Caco-2 (cell line): ENCODE results near the gene DNAJB2. TPM values are rescaled to one million over a fixed set of nuclear protein-coding genes. Genes with fewer than 3 reads are reported as not detected.

ENCODE experiments used
- BruUV-seq: library from RNA; stranded (reverse); fragments of 400-500 nt; replicated peaks from 2 replicates; lab custom pipeline; 2021; lab: Mats Ljungman, UMichigan
- CTCF ChIA-PET: fragments of 300-600 bp; sonication (Branson Sonifier 250); formaldehyde crosslinking; loops from one replicate; lab custom pipeline; 2022; ENCODE audit warnings: antibody characterized with exemption; lab: Charles Lee
- POLR2A ChIA-PET: fragments of 300-600 bp; sonication (Branson Sonifier 250); formaldehyde crosslinking; loops from one replicate; lab custom pipeline; 2022; ENCODE audit warnings: antibody characterized with exemption; lab: Charles Lee
- DNase-seq, 2 experiments: peaks; one replicate each; pipeline versions ENCODE4 v3.0.0 to v3.0.0-alpha.2; 2020 to 2022
- H3K27me3 ChIP-seq: replicated peaks from 2 replicates; pipeline ENCODE4 v1.6.0; 2011; ENCODE audit warnings: low read length; ENCODE audit not compliant: control insufficient read depth, insufficient read depth
- H3K36me3 ChIP-seq: 2 replicates; pipeline ENCODE4 v1.5.1; 2011; ENCODE audit warnings: low read length; ENCODE audit not compliant: control insufficient read depth, insufficient read depth
- H3K4me1 ChIP-seq: fragments of 250-450 bp; sonication (Bioruptor Pico); 2 replicates; pipeline ENCODE4 v1.5.1; 2020; ENCODE audit warnings: mild to moderate bottlenecking
- H3K4me3 ChIP-seq: 2 replicates; pipeline ENCODE4 v1.5.1; 2011; ENCODE audit warnings: low read depth, mild to moderate bottlenecking, control low read depth, low read length
- H3K9me3 ChIP-seq: fragments of 250-450 bp; sonication (Bioruptor Pico); 2 replicates; pipeline ENCODE4 v1.5.1; 2020; ENCODE audit warnings: mild to moderate bottlenecking, moderate library complexity
- H3K27ac Mint-ChIP-seq: one replicate; pipeline ENCODE4 v1.8.0; 2022; ENCODE audit warnings: mixed read lengths; ENCODE audit not compliant: unreplicated experiment
- H3K27me3 Mint-ChIP-seq: one replicate; pipeline ENCODE4 v1.8.0; 2022; ENCODE audit warnings: mixed read lengths; ENCODE audit not compliant: insufficient read depth, unreplicated experiment
- H3K36me3 Mint-ChIP-seq: one replicate; pipeline ENCODE4 v1.8.0; 2022; ENCODE audit warnings: mild to moderate bottlenecking, mixed read lengths; ENCODE audit not compliant: insufficient read depth, unreplicated experiment
- H3K4me1 Mint-ChIP-seq: one replicate; pipeline ENCODE4 v1.8.0; 2022; ENCODE audit warnings: low read depth, mixed read lengths; ENCODE audit not compliant: unreplicated experiment
- H3K4me3 Mint-ChIP-seq: one replicate; pipeline ENCODE4 v1.8.0; 2022; ENCODE audit warnings: mild to moderate bottlenecking, moderate library complexity, mixed read lengths; ENCODE audit not compliant: unreplicated experiment
- H3K9me3 Mint-ChIP-seq: one replicate; pipeline ENCODE4 v1.8.0; 2022; ENCODE audit warnings: mixed read lengths; ENCODE audit not compliant: unreplicated experiment
- CTCF ChIP-seq, 2 experiments: fragments of 200-600 bp in 1 of 2; IDR thresholded peaks; 1 replicate in 1 of 2; 2 replicates in 1 of 2; pipeline versions ENCODE4 v1.5.1 to v1.8.0; 2011 to 2022; ENCODE audit warnings: antibody characterized with exemption in 1 of 2, control low read depth in 1 of 2, inconsistent platforms in 1 of 2, low read depth in 1 of 2, low read length in 1 of 2, mild to moderate bottlenecking in 1 of 2, moderate library complexity in 1 of 2; ENCODE audit not compliant: insufficient read depth in 1 of 2, severe bottlenecking in 1 of 2, unreplicated experiment in 1 of 2
- intact Hi-C: fragments of 100-400 bp; cut with micrococcal nuclease; formaldehyde crosslinking; loops from one replicate; pipeline ENCODE4 v1.10.0; 2022; ENCODE audit not compliant: unreplicated experiment
- total RNA-seq: library from RNA; stranded (reverse); gene quantifications from 2 replicates; pipeline ENCODE4 v1.2.3, GENCODE V29; 2022

DNAJB2 gene
- total RNA-seq, 1 experiment from 2014 or later: 61.2 TPM

DNA sequence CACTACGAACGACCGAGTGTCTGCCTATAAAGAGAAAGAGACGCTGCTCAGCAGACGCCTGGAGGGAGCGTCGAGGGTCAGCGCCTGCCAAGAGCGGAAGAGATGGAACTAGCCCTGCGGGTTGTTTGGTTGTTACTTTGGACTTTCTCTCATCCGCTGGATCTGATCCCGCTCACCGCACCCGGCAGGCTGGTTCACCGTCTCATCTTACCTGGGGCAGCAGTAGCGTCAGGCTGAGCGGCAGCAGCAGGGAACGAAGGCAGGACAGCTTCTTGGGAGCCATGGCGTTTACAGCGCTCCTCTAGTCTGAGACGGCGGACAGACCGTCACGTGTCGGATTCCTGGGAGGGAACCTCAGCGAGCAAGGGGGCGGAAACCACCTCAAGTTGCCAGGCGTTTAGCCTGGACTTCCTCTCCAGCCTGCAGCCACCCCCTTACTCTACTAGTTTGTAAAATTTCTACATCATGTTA is 35.8 kb upstream of the DNAJB2 start:
- BruUV-seq: no TSS peak

DNA sequence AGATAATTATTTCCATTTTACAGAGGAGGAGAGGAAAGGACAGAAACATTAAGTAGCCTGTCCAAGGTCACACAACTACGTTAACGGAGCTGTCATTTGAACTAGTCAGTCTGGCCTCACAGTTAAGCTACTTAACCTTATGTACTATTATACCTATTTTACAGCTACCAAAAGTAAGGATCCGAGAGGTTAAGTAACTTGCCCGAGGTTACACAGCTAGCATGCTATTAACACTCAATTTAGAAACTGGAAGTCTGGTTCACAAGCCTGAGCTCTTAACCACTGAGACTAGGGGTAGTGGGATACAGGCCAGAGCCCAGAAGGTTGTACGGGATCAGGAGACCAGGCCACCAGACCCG is 34.4 kb upstream of the DNAJB2 start:
- intact Hi-C loops: loop anchor here (1.0 kb wide), 1 partner anchor 84 kb away; the partner anchor contains the start of gene NHEJ1
- no peaks in the 10 kb centered on the region for H3K27me3 Mint-ChIP-seq
- H3K4me3 Mint-ChIP-seq: peak overlapping the region; percentile 82
- no peaks in the 10 kb centered on the region for H3K9me3 Mint-ChIP-seq
- H3K27ac Mint-ChIP-seq: peak overlapping the region; percentile 90
- no peak for DNase-seq
- H3K9me3 ChIP-seq: no peaks in the 10 kb centered on the region
- ChIA-PET CTCF (interaction anchor here (0.6 to 2.3 kb wide), 4 partner anchors 10 to 50 kb away, joined by 4 to 11 read pairs (median 7); partner anchors contain the start of genes TUBA4A and ZFAND2B), POLR2A (interaction anchor here (0.7 to 2.2 kb wide), 7 partner anchors 9 to 69 kb away, joined by 3 to 14 read pairs (median 6); partner anchors contain the start of genes ABCB6, ANKZF1, ATG9A and CNPPD1)
- H3K36me3 ChIP-seq: no peaks in the 10 kb centered on the region
- peaks cover 18% of the 10 kb centered on the region for H3K4me1 Mint-ChIP-seq
- peak overlapping the region; percentile 73 for H3K4me3 ChIP-seq
- H3K4me1 ChIP-seq: peaks cover 27% of the 10 kb centered on the region
- H3K27me3 ChIP-seq: no peaks in the 10 kb centered on the region
- TF ChIP-seq CTCF (IDR thresholded peaks at IDR 0.05; ENCODE audit: insufficient read depth in 1 of 2, low read depth in 1 of 2, low read length in 1 of 2, severe bottlenecking in 1 of 2, unreplicated experiment in 1 of 2): no peak
- peaks cover 18% of the 10 kb centered on the region for H3K36me3 Mint-ChIP-seq
- BruUV-seq: TSS peak; percentile 66

More for the DNA sequence above, 35.8 kb upstream of the DNAJB2 start:
- Mint-ChIP-seq H3K27ac (no peak overlapping the region), H3K36me3 (peaks cover 10% of the 10 kb centered on the region), H3K4me1 (peaks cover 3% of the 10 kb centered on the region), H3K27me3 (no peaks in the 10 kb centered on the region), H3K4me3 (no peak overlapping the region), H3K9me3 (no peaks in the 10 kb centered on the region)
- CTCF ChIA-PET: no interaction called here
- Histone ChIP-seq H3K9me3 (no peaks in the 10 kb centered on the region), H3K4me3 (no peak overlapping the region), H3K4me1 (peaks cover 13% of the 10 kb centered on the region), H3K27me3 (no peaks in the 10 kb centered on the region), H3K36me3 (no peaks in the 10 kb centered on the region)
- intact Hi-C loops: no loop called here
- no peak for TF ChIP-seq CTCF (IDR thresholded peaks at IDR 0.05; ENCODE audit: insufficient read depth in 1 of 2, low read depth in 1 of 2, low read length in 1 of 2, severe bottlenecking in 1 of 2, unreplicated experiment in 1 of 2)
- DNase-seq: no peak
- POLR2A ChIA-PET: no interaction called here

DNA sequence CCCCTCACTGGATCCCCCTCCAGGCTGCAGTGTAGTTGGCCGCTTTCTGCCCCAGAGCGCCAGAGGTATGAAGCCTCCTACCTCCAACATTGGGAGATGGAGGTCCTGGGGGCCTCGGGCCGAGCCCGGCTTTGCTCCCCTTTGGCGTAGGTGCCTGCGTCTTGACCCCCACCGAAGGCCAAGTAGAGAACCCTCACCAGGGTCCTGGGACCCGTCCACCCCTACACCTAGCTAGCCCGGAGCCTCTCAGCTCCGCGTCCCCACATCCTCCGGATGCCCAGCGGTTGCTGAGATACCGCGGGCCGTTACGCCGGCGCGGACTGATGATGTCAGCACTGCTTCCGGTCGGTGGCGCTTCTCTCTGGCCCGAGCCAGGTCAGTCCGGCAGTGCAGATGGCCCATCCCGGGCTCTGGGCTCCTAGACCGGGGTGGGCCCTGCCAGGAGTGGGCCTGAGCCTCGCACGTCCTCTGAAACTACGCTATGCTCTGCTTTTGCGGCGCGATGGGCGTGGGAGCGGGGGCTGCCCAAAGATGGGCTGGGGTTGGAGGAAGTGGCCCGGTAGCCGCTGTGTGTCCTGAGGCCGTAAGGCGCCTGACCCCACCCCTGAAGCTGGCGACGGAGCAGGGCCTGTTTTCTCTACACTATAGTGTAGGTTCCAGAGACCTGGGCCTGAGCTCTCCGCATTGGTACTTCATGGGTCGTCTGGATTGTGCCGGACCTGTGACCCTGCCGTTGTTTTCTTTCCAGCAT is 33.8 kb upstream of the DNAJB2 start, which contains the start of the genes GLB1L and STK16:
GLB1L (minus strand) TSS at position 297 of the 751 bp plus-strand sequence. CDS start 1,871 bp downstream, outside the sequence.
STK16 (plus strand) TSS at position 332 of the 751 bp plus-strand sequence. CDS start 521 bp downstream, outside the sequence.
- no peak for TF ChIP-seq CTCF (IDR thresholded peaks at IDR 0.05; ENCODE audit: insufficient read depth in 1 of 2, low read depth in 1 of 2, low read length in 1 of 2, severe bottlenecking in 1 of 2, unreplicated experiment in 1 of 2)
- peak within 1 kb of the TSS; percentile 90 for H3K27ac Mint-ChIP-seq
- BruUV-seq: TSS peak; percentile 66

More for the DNA sequence above, 33.8 kb upstream of the DNAJB2 start, which contains the start of the genes GLB1L and STK16:
- Histone ChIP-seq H3K4me3 (peak within 1 kb of the TSS; percentile 73), H3K9me3 (no peaks in the 10 kb centered on the region), H3K4me1 (peaks cover 33% of the 10 kb centered on the region), H3K27me3 (no peaks in the 10 kb centered on the region), H3K36me3 (no peaks in the 10 kb centered on the region; the same call in 1 of the 2 replicates)
- DNase-seq: peak; percentile 94
- peak within 1 kb of the TSS; percentile 82 for H3K4me3 Mint-ChIP-seq
- ChIA-PET CTCF (interaction anchor here (0.6 to 2.3 kb wide), 4 partner anchors 9 to 49 kb away, joined by 4 to 11 read pairs (median 7); partner anchors contain the start of genes TUBA4A and ZFAND2B), POLR2A (interaction anchor here (0.7 to 2.2 kb wide), 8 partner anchors 9 to 69 kb away, joined by 3 to 14 read pairs (median 6); partner anchors contain the start of genes ABCB6, ANKZF1, ATG9A and CNPPD1)
- no peaks in the 10 kb centered on the region for H3K9me3 Mint-ChIP-seq
- H3K4me1 Mint-ChIP-seq: peaks cover 23% of the 10 kb centered on the region
- no peaks in the 10 kb centered on the region for H3K27me3 Mint-ChIP-seq
- H3K36me3 Mint-ChIP-seq: peaks cover 18% of the 10 kb centered on the region
- intact Hi-C loops: loop anchor here (1.0 kb wide), 1 partner anchor 85 kb away; the partner anchor contains the start of gene NHEJ1
